NT2/D1 (cell line): Measurements from ENCODE around the gene ZNF658.
"Not testable (repeated sequence)": the region's sequence is repeated elsewhere in the genome, so short reads cannot be mapped to it uniquely, and the experiment has no call there.

Experiments used
- SUZ12 ChIP-seq: IDR thresholded peaks from 2 replicates; pipeline ENCODE4 v1.6.1; 2011; ENCODE audit not compliant: insufficient read length, insufficient read depth; ENCODE audit errors: extremely low read depth
- YY1 ChIP-seq: IDR thresholded peaks from 2 replicates; pipeline ENCODE4 v1.6.1; 2011; ENCODE audit not compliant: insufficient read length, insufficient read depth
- ZNF274 ChIP-seq: IDR thresholded peaks from 2 replicates; pipeline ENCODE4 v1.6.1; 2011; ENCODE audit warnings: mild to moderate bottlenecking, low read depth, low read length

DNA sequence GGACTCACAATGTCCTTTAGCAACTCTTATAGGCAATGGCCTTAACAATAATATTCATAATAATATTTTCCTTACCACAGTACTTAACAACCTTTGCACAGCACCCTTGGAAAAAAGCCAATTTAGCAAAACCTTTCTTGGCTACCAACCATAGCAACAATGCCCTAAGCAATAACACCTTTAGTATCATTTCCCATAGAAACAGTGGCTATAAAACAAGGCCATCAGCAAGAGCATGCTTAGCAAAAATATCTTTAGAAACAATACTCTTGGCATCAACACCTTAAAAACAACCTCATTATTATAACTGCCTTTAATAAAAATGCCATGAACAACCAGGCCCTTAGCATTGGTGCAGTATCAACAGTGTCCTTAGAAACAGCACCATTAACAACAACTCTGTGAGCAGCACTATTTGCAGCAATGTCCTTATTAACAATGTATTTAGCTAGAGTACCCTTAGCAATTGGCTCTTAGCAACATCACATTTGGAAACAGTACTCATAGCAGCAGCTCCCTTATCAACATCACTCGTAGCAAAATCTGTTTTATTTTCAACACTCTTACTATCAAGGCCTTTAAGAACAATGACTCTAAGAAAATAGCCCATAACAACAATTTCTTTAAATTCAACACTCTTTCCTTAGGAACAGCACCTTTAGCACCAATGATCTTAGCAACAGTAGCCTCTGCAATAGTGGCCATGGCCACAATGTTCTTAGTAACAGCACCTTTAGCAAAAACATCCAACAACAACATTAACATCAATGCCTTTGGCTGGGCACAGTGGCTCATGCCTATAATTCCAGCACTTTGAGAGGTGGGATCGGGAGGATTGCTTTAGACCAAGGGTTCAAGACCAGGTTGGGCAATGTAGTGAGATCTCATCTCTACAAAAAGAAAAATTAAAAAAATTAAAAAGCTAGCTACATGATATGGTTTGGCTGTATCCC, 39.6 kb downstream of the ZNF658 start:
- not testable (repeated sequence) for TF ChIP-seq ZNF274, YY1, SUZ12
